GM12875 (cell line): ENCODE measurements around the gene MRM2.

Source experiments
- H3K4me3 ChIP-seq: one replicate; pipeline ENCODE4 v1.5.1; 2011; ENCODE audit warnings: low read depth, low read length, control low read depth
- CTCF ChIP-seq: IDR thresholded peaks from 2 replicates; pipeline ENCODE4 v1.5.1; 2011; ENCODE audit warnings: low read depth, mild to moderate bottlenecking, control low read depth, inconsistent platforms, low read length, moderate library complexity, borderline replicate concordance; ENCODE audit not compliant: insufficient read depth

MRM2 gene

DNA sequence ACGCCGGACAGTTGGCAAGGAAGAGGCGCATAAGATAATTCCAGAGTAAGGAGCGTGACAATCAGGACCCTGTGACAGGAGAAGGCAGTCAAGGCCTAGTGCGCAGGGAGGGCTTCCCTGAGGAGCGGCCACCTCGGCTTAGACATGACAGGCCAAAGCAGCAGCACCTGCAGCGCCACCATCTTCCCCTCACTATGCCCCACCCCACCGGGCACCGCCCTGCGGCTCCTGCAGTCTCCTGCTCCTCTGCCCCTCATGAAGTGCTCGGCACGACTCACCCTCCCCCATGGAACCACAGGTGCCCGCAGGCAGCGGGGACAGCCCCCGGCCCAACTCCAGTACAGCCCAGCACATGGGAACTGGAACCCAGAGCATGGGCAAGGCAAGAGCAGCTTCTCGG, 21.1 kb downstream of the MRM2 start:
- no peak for TF ChIP-seq CTCF
- H3K4me3 ChIP-seq, result no peak overlapping the region

DNA sequence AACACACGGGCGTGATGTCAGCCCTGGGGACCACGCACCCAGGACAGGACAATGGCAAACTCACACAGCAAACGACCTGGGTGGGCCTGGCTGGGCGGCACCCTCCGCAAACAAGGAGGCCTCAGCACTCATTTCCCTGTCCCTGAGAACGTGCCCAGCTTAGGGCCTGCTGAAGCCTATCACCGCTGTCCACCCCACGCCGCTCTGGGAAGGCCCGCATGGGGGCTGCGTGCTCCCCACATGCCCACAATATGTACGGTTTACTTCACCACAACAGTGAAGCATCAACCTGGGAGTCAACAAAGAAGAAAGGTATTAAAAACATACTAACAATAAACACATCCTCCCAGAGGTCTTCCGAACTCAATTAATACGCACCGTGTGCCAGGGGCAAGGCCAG, 21.5 kb downstream of the MRM2 start:
- no peak for TF ChIP-seq CTCF

DNA sequence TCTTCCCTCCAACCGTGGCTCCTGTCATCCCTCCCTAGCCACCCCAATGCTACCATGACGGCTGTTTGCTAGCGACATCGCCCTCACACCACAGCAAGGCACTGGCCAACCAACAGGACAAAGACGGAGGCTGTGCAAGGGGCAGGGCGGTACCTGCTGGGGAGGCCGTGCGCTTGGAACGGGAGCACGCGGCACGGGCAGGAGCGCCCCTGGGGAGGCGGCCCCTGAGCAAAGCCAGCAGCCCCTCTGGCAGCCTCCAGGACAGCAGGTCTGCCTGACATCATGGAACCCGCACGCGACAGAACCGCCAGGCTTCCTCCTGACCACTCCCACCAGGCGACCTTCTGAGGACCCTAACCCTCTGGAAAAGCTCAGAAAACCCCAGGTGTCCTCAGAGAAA, 22.0 kb downstream of the MRM2 start:
- TF ChIP-seq CTCF, result no peak
- H3K4me3 ChIP-seq, result no peak overlapping the region

More for the DNA sequence above, 21.5 kb downstream of the MRM2 start:
- H3K4me3 ChIP-seq, result no peak overlapping the region

DNA sequence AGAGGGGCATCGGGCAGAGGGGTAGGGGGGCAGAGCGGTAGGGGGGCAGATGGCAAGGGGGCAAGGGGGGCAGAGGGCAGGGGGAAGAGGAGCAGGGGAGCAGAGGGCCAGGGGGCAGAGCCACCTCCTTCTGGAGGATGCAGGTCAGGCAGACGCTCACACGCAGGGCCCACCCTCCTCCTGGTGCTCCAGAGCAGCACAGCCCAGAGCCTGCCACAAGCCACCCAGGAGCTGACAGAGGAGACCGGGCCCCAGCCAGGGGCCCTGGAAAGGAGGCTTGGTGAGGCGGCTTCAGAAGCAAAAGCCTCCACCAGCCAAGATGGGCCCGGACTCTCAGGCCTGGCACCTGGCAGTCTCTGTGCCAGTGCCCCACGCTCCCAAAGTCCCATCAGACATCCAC, 22.4 kb downstream of the MRM2 start:
- H3K4me3 ChIP-seq, result no peak overlapping the region
- TF ChIP-seq CTCF, result no peak

DNA sequence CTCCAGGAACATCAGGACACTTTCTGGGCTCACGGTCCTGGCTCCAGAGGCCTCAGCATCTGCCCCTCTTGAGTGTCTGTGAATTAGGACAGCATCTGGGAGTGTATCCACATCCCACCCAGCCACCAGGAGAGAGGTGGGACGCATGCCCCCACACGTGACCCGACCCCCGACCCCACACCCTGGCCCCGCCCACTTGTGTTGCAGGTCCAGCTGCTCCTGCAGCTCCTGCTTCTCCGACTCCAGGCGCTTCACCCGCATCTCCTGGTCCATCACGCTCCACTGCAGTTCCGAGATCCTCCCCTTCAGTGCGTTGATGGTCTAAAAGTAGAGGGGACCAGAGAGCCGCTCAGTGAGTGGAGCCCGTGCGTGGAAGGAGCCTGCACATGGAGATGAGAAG, 22.9 kb downstream of the MRM2 start:
- TF ChIP-seq CTCF, result no peak
- H3K4me3 ChIP-seq, result no peak overlapping the region

DNA sequence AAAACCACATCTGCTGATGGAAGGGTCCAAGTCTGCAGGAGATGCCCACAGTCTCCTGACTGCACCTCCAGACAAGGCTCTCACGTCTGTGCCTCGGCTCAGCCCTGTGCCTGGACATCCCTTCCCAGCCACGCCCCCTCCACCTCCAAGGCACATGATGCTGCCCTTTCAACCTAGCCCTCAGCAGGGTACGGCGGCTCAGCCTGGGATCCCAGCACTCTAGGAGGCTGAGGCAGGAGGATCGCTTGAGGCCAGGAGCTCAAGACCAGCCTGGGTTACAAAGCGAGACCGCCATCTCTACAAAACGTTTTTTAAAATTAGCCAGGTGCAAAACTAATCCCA, 23.6 kb downstream of the MRM2 start:
- no peak for TF ChIP-seq CTCF

DNA sequence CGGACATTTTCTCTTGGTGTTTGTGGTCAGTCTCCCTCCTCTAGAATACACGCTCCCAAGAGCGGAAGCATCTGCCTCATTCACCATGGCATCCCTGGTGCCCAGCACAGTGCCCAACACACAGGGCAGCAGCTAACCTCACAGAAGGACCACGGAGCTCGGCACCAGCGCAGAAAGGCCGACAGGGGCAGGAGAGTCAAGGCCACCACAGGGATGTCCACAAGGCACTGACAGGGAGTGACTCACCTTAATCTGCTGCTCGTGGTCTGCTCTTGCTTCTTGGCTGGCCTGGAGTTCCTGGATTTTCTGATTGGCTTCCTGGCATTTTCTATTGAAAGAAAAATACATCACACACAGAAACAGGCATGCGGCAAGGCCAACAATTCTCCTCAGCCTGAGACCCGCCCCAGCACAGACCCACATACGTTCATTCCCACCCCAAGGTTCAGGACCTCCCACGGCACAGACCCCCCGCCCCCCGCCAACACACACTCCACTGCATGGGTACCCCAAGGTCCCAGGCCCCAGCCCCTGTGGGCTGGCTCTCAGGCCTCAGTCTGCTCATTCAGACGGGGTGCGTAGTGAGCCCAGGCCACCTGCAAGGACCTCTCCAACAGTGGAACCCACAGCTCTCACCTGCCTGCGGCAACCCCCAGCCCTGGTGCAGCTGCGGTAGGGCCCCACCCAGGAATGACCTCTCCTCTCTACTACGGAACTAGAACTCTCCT, 24.1 kb downstream of the MRM2 start:
- no peak for TF ChIP-seq CTCF
- H3K4me3 ChIP-seq, result no peak overlapping the region

More for the DNA sequence above, 23.6 kb downstream of the MRM2 start:
- H3K4me3 ChIP-seq, result no peak overlapping the region
